Stimulated activated CD4-positive, alpha-beta T cell treated with anti-CD3 and anti-CD28 coated beads, Interleukin-12 subunit alpha, Interleukin-12 subunit beta, amount 100 ng/mL, for 24 hours (primary cell): ENCODE measurements around the gene DPY19L1.
"Not testable (repeated sequence)": the region's sequence is repeated elsewhere in the genome, so short reads cannot be mapped to it uniquely, and the experiment has no call there.

Source experiments
- DNase-seq, 2 experiments: peaks; one replicate each; pipeline ENCODE4 v3.0.0-alpha.2; 2020; ENCODE audit warnings: low read depth in 2 of 2

Gene DPY19L1

GRCh38 chr7:35037211-35037525, at the start of gene DPY19L1:
DPY19L1 (minus strand) TSS chr7:35037485; CDS start chr7:35037394, 91 bp downstream.
- DNase-seq: no peak

GRCh38 chr7:35079517-35079916, 42.2 kb upstream of the DPY19L1 start:
- DNase-seq: not testable (repeated sequence)

- DNase-seq: not testable (repeated sequence)
Measured at GRCh38 chr7:35074008-35074407, 36.7 kb upstream of the DPY19L1 start.

- DNase-seq: not testable (repeated sequence)
Measured at GRCh38 chr7:35072950-35073827, 35.9 kb upstream of the DPY19L1 start.

GRCh38 chr7:35069084-35069483, 31.8 kb upstream of the DPY19L1 start:
- DNase-seq: not testable (repeated sequence)

- DNase-seq: not testable (repeated sequence)
Measured at GRCh38 chr7:35065382-35065781, 28.1 kb upstream of the DPY19L1 start.

GRCh38 chr7:35058571-35058970, 21.3 kb upstream of the DPY19L1 start:
- not testable (repeated sequence) for DNase-seq

GRCh38 chr7:35057505-35058451, 20.5 kb upstream of the DPY19L1 start:
- DNase-seq: not testable (repeated sequence)

- not testable (repeated sequence) for DNase-seq
Measured at GRCh38 chr7:35055733-35056132, 18.4 kb upstream of the DPY19L1 start.

GRCh38 chr7:35053488-35054175, 16.3 kb upstream of the DPY19L1 start:
- DNase-seq: not testable (repeated sequence)

- DNase-seq: not testable (repeated sequence)
Measured at GRCh38 chr7:35048390-35048789, 11.1 kb upstream of the DPY19L1 start.

GRCh38 chr7:35047912-35048305, 10.6 kb upstream of the DPY19L1 start:
- DNase-seq: not testable (repeated sequence)

GRCh38 chr7:35047263-35047911, 10.1 kb upstream of the DPY19L1 start:
- DNase-seq: not testable (repeated sequence)

- not testable (repeated sequence) for DNase-seq
Measured at GRCh38 chr7:35043301-35043700, 6.0 kb upstream of the DPY19L1 start.

- no peak for DNase-seq
Measured at GRCh38 chr7:35040906-35041305, 3.6 kb upstream of the DPY19L1 start.

- no peak for DNase-seq
Measured at GRCh38 chr7:35039343-35039742, 2.1 kb upstream of the DPY19L1 start.

GRCh38 chr7:35038354-35038753, 1.1 kb upstream of the DPY19L1 start:
- DNase-seq: no peak

- peak; percentile 75 to 81 for DNase-seq
Measured at GRCh38 chr7:35037526-35038341, 449 bp upstream of the DPY19L1 start.

- peak in 1 of 2 experiments; percentile 37 for DNase-seq
Measured at GRCh38 chr7:35036361-35037171, 719 bp downstream of the DPY19L1 start.
